HG02763 (cell line): ENCODE data around the gene TPBGL.

Experiments
- ATAC-seq: cut with Tn5 transposase; IDR thresholded peaks from one replicate; pipeline ENCODE4 v1.9.1; 2021; ENCODE audit warnings: mild to moderate bottlenecking, moderate library complexity; ENCODE audit not compliant: unreplicated experiment

Gene TPBGL

DNA sequence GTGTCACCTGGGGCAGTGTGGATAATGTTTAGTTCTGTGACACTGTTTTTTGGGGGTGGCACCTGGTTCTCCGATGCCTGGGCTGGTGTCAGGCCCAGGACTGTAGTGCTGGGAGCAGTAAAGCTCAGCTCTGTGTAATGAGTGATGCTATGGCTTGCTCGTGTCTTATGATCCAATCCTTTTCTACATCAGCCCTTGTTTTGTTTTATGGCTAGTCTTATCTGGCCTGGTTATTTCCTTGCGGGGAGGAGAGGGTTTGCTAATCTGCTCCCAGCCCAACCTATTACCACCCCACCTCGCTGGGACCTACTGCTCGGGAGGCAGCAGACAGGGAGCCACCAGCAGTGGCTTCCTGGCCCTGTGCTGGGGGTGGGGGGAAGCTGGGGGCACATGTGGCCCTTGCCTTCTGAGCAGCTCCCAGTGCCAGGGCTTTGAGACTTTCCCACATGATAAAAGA is 35.0 kb upstream of the TPBGL start:
- ATAC-seq: no peak

DNA sequence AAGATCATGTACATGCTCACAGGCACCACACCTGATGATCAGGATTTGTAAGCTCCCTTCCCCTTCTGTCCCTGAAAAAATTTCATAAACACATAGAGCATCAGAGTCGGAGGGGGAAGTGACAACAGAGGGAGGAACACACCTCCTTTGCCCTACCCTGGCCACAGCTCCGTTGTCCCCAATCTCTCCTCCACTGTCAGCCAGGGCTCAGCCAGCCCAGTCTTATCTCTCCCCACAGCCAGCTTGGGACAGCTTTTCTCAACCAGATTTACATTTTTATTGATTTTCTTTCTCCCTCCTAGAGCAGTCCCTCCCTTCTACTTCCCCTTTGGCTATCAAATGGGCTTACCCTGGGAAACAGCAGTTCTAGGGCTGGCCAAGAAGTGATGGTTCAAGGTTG is 32.1 kb upstream of the TPBGL start:
- ATAC-seq: no peak

DNA sequence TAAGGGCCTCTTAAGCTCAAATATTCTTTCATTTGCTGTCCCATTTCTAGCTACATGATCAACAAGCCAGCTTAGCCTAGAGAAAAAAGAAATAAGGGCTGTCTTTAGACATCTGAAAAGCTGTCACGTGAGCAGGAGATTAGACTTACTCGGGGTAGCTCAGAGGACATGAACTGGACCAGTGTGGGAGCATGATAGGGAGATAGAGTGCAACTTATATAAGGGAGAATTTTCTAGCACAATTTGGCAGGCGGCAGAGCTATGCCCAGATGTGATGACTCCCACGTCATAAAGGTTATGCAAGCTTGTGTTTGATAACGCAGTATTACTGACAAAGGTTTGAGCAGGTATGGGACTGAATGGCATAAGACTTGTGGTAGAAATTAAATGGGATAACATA is 28.2 kb upstream of the TPBGL start:
- no peak for ATAC-seq

DNA sequence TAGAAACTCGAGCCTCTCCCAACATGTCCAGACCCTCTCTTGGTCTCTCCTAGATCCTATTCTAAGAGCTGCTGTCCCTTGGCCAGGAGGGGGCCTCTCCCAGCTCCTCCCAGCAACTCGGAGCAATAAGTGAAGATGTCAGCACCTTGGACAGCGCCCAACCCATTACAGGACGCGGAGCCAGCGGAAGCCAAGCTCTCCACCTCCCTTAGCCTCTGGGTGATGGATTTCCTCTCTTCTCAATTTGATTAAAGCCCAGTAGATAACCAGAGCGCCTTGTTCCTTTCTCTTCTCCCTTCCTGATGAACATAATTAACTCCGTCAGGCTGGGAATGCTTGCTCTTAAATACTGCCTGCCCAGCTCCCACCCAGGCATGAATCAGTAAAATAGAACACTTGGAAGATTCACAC is 26.2 kb upstream of the TPBGL start:
- ATAC-seq: no peak

DNA sequence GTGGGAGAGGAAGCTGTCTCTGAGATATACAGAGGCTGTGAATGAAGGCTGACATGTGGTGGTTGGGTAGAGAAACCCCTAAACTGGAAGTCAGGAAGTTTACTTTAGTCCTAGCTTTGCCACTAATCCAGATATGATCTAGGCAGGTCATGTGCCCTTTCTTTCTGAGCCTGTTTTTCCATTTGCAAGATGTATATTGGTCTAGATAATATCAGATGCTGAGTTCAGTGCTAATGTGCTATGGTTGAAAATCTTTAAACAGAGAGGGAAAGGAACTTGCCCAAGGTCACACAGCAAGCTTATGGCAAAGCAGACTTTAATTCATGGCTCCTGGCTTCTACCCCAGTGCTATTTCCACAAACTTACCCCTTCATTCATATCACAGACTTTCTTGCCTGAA is 25.7 kb upstream of the TPBGL start:
- no peak for ATAC-seq

DNA sequence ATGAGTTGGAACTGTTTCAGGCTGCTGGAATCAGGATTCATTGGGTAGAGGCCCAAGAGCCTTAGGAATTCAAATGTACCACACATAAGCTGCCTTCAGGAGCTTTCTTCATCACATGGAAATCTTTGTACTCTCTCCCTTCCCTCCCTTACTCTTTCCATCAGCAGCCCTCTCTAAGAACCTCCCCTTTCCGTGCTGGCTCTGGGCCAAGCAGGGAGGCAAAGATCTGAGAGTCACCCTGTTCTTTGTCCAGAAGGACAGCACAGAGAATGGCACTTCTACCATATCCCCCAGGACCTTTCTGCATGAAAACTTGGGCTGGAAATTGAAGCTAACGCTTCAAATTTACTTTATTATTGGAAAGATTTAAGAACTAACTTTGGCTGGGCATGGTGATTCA is 20.7 kb upstream of the TPBGL start:
- no peak for ATAC-seq

DNA sequence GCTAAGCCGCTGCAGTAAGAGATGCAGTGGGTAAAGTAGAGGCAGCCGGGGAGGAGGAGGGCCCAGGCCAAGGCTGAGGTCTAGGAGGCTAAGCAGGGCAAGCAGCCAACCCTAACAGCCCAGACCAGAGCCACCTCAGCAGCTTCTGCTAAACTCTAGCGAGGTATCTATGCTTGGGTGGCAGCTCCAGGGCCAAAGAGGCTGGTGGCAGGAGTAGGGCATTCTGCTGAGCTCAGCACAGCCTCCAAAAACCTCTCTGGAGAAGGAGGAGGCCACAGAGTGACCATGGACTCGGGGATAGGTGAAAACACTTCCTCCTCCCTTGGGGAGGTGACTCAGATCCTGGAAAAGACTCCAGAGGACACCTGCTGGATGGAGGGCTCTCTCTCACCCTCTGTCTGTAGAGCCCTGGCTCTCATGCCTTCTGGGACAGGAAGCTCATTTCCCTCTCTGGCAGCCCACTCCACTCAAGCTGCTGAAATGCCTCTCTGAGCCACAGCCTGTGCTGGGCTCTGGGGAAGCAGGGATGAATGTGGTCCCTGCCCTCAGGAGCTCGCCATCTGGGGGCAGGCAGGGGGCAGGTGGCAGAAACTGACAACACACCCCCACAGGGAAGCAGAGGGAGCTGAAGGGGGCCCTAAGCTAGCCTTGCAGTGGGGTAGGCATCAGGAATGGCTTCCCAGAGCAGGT is 16.5 kb upstream of the TPBGL start:
- ATAC-seq: no peak

DNA sequence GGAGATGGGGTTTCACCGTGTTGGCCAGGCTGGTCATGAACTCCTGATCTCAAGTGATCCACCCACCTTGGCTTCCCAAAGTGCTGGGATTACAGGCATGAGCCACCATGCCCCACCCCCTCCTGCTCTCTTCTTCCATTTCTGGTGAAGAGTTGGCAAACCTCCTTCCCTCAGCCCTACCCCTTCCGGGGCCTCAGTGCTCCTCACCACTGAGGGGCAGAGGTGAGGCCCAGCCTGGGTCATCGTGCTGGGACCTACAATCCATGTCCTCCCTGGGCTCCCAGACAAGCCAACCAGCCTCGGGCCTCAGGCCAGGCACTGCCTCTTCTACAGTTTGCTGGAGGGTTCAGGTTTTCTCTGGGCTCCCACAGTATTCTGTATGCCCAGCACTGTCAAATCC is 14.8 kb upstream of the TPBGL start:
- no peak for ATAC-seq

DNA sequence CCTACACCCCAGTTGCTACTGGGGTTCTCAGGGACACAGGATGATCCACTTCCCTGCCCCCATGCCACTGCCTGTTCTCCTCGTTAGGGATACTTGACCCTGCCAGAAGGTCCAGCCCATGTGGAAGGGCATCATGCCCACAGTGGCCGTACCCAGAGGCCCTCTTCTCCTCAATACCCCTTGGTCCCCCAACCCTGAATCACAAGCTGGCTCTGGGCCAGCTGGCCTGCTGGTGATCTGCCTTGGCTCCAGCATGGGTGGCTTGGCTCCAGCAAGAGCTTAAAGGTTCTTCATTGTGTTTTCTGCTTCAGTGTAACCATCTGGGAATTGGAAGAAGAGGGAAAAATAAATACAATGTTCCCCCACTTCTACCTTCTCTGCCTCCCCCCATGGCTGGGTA is 11.1 kb upstream of the TPBGL start:
- no peak for ATAC-seq

DNA sequence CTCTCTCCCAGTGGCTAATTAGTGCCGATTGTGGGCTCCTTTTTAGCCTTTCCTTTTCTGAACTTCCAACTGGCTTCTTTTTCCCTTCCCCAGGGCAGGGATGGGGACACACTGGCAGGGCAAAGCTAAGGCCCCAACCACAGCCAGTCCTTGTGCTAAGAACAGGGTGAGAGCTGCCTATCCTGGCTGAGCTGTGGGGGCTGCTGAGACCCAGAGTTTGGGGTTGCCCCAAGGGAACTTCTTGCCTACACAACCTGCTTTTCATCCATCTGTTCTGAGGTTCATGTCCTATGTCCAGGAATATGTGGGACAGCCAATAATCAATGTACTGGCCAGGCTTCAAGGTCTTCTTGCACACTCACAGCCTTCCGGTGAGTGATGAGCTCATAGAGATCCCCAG is 10.0 kb upstream of the TPBGL start:
- no peak for ATAC-seq

DNA sequence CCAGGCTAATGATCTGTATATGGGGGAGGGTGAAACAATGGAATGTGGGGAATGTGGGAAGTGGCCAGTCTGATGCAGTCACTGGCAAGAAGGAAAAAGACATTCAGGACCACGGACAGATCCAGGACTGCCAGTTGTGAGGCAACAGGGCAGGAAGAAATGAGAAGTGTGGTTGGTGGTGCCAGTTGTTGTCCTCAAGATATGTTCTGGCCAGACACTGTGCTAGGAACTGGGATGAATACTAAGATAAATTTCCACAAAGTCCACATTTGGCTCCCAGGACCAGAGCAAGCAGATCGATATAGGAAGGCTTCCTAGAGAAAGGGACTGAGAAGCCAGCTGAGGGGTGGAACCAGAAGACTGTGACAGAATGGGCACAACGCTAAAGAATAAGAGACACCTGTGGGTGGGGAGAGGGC is 6.8 kb upstream of the TPBGL start:
- no peak for ATAC-seq

DNA sequence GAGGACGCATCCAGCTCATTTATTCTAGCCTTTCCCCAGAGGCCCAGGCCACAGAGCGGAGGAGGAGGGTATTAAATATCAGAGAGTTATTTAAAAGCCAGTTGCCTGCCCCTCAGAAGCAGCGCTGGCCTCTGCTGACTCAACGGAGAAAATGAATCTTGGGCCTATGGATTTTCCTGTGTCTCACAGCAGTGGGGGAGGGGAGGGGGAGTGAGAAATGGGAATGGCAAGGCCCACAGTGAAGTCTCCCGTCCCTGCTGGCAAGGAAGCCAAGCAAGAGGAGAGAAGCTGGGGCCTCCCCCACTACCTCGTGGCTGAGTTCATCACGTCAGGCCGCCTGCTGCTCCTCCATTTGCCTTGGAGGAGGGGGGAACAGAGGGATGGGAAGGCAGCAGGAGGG is 4.5 kb upstream of the TPBGL start:
- no peak for ATAC-seq

DNA sequence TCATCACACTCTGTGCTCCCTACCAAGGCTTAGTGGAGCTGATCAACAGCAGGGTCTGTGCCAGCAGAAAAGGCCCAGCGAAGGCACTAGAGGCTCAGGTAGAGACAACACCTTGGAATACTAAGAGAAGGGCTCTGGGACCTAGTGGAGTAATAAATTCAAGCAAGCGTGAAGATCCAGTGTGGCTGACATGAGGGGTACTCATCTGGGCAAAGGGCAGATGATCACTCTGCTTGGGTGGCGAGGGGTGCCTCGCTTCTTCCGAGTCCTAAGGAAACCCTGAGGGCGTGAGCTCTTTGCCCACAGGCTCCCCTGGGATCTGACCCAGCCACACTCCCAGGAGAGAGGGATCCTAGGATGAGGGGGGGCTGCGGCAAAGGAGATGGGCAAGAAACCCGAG is 3.5 kb upstream of the TPBGL start:
- no peak for ATAC-seq

DNA sequence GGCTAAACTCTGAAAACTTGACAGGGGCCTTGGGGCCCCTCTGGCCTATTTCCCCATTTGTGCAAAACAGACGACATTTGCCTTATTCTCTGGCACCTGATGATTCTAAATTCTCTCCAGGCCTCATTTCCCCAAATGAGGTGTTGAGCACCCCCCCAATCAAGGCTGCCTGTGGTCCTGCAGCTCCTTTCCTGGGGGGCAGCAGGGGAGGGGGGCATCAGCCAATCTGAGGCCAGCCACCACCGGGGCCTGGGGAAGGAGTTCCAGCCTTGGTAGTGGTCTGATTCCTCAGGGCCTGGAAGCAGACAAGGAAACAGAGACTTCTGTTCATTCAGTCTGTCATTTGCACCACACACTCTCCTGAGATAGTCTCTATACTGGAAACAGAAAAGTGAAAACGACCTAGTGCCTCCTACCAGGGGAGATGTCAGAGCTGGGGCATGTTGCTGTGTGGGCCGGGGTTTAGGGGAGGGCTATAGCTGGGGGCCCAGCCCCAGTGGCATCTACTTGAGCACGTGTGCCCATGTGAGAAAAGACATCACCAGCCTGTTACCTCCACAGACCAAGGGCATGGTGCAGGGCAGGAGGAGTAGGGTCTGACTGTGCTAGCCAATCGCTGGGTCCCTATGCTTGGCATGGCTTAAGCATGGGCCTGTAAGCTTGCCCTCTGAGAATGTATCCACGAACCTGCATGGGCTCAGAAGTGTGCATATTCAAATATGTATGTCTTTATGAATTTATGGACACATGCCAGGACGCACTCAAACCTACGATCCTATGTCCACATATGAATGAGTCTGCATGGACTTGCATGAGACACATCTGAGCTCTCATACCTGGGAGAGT is 1.8 kb upstream of the TPBGL start:
- no peak for ATAC-seq

DNA sequence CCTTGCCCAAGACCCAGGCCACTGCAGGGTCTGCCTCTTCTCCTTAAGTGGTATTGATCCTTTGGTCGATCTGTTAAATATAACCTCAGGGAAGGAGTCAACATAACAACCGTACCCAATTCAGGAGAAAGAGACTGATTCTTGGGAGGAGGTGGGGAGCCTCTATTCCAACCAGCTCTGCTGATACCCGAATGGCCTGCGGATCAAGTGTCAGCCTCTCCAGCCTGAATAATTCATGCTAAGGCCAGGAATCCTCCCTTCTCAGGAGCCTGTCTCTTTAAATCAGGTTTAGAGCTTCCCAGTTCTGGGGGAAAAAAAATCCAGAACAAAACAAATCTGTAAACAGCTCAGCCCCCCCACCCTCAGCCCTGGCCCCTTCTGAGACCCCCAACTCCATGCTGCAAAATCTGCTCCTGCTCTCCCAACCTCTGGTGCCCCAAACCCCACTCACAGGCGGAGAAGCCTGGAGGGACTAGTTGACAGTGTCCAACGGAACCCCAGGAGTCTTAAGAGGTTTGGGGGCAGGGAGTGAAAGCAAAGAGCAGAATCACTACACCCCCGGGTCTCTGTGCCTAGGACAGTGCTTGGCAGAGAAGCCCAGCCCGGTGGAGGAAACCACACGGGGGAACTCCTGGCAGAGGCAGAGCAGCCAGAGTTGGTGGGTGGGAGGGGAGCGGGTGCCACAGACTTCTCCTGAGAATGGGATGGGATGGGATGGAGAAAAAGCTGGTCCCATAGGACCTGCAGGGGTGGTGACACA is 863 bp upstream of the TPBGL start:
- no peak for ATAC-seq

DNA sequence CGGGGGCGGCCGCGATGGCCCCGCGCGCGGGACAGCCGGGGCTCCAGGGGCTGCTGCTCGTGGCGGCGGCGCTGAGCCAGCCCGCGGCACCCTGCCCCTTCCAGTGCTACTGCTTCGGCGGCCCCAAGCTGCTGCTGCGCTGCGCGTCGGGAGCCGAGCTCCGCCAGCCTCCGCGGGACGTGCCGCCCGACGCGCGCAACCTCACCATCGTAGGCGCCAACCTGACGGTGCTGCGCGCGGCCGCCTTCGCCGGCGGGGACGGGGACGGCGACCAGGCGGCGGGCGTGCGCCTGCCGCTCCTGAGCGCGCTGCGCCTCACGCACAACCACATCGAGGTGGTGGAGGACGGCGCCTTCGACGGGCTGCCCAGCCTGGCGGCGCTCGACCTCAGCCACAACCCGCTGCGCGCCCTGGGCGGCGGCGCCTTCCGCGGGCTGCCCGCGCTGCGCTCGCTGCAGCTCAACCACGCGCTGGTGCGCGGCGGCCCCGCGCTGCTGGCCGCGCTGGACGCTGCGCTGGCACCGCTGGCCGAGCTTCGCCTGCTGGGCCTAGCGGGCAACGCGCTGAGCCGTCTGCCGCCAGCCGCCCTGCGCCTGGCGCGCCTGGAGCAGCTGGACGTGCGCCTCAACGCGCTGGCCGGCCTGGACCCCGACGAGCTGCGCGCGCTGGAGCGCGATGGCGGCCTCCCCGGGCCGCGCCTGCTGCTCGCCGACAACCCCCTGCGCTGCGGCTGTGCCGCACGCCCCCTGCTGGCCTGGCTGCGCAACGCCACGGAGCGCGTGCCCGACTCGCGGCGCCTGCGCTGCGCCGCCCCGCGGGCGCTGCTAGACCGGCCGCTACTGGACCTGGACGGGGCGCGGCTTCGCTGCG is 697 bp downstream of the TPBGL start:
- peak; percentile 78 for ATAC-seq

DNA sequence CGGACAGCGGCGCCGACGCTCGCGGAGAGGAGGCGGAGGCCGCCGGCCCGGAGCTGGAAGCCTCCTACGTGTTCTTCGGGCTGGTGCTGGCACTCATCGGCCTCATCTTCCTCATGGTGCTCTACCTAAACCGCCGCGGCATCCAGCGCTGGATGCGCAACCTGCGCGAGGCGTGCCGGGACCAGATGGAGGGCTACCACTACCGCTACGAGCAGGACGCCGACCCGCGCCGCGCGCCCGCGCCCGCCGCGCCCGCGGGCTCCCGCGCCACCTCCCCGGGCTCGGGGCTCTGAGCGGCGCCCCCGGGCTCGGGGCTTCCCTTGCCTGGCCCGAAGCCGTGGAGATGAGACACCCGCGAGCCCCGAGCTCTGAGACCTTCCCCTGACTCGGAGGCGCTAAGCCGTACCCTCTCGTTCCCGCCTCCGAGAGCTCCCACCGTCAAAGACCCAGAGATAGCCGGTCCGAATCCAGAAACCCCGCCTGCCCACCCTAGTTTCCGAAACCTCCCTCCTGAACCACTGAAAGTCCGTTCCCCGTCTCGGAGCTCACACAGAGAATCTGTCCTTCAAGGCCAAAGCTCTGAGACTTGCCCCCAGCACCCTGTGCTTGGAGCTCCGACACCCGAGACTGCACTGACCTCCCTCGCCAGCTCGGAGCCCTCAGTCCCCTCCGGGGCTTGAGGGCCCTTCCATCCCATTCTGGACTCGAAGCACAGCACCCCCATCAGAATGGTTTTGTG is 1.5 kb downstream of the TPBGL start:
- no peak for ATAC-seq

DNA sequence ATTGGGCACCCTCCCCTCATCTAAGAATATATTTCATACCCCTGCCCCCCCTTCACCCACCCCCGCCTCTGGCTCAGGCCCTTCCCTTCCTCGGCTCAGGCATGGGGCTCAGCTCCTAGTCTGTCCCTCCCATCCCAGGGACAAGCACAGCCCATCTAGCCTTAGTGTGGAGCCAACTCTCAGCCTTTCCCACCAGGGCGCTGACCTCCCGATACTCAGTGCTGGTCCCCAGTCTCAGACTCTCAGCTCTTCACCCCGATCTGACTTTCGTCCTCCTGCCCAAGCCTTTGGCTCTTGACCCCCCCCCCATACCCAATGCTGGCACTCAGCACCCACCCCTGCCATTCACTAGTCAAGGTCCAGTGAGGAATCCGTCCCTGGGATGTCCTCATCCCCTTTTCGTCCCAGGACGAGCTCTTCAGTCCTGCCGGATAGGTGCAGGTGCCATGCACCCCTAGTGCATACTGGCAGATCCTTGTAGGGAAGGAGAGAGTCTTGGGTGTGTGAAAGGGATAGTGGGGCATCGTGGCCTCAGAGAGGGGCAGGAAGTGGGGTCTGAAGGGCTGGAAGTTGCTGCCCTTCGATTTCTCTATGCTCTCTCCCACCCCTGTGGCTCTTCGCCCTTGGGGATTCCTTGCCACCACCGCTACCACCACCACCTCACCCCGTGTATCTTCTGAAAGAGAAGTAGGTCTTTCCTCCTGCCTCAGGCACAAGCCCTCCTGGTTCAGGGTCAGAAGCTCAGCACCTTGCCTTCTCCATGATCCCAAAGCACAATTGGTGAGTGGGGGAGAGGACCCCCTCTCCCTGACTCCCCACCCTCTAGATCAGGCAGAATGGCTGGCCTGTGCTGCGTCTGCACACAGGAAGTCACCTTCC is 2.4 kb downstream of the TPBGL start:
- no peak for ATAC-seq
